Head of caudate nucleus (tissue), 42 donors: Measurements from ENCODE around the gene NRIP3.

Experiments used
- DNase-seq, 42 donors: peaks; one replicate each; pipeline versions ENCODE4 v3.0.0 to v3.0.0-alpha.2; 2020 to 2021; ENCODE audit warnings: mixed read lengths in 7 of 42
- intact Hi-C: fragments of 100-400 bp; cut with DNase I; formaldehyde crosslinking; loops from one replicate; pipeline ENCODE4 v1.15.0; 2022

NRIP3 gene

DNA sequence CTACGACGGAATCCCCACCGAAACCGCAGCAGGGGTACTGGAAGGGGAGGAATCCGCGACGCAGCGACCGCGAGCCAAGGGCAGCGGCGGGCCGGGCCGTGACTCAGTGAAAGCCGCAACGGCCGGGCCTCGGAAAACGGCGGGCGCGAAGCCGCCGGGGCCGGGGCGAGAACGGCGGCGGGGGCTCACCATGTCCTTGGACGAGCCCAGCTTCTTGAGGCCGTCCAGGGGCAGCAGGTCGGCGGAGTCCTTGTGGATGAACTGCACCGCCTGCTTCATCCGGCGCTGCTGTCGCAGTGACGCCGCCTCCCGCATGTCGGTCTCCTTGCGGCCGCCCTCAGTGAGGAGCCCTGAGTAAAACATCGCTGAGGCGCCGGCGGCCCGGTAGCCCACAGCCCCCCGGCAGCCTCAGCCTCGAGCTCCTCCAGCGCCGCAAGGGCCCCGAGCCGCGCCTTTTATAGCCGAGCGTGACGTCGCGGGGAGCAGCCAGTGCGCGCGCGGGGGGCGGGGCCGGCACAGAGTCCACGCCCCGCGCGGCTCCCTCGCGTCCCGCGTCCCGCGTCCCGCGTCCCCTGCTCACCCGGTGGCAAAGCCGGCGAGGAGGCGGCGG is at the start of gene NRIP3:
Gene NRIP3, minus strand, starts transcription at position 429 of the 610 bp plus-strand sequence. Its CDS starts 66 bp downstream, at position 363.
- DNase-seq, result peak in 41 of 42 donors; percentile 53 to 89 (median 78)
- intact Hi-C loops, result no loop called here

DNA sequence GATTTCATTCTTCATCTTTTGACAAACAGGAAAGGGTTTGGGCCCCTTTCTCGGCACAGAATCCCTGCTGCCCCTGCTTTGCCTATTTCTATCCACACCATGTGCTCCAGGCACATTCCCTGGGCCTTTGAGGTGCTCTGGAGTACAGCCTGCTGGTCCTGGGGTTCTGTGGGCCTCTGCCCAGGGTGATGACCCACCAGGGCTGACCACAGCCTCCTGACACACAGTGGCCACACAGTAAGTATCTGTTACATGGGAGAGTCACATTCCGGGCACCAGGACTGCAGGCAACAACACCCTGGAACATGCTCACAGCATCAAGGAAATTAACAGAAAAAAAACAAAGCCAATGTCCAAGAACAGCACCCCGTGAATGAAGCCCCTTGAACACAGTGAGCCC is 48.5 kb upstream of the NRIP3 start:
- DNase-seq, result no peak
- intact Hi-C loops, result no loop called here

DNA sequence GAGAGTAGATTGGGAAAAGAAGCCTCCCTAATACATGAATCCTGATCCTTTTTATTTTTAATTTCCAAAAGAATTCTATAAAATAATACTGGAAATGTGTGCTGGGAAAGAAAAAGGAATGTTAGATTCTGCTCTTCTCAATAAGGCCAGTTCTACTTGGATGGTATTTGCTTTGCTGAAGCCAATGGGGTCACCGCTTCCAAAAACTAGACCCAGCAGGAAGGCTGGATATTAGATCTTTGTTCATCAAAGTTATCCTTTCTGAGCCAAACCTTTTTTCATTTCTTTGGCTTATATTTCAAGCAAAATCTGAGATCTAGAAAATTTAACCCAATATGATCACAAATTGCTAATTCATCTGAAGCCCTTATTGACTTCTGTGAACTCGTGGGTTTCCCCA is 46.2 kb upstream of the NRIP3 start:
- intact Hi-C loops, result no loop called here
- no peak for DNase-seq

DNA sequence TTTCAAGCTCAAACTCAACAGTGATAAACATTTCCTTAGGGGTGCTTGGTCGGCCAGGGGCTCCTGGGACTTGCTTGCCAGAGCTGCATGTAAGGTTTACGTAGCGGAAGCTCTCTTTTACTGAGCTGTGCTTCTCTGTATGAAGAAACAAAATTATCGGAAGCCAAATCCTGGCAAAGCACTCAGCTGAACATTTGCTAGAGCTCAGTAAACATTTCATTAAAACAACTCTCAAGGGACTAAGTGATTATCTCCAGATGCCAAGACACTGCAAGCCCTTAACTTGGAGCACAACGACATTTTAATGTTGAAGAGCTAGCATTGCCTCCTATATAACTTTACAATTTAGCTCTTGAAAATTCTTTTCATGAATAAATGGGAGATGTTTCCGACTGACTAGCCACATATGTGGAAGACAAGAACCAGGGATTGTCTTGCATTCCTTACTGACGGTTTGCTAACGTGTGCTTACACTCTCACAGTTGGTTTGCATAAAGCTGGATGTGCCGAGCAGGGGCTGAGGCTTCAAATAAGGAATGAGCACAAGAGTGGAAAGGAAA is 44.2 kb upstream of the NRIP3 start:
- intact Hi-C loops, result no loop called here
- DNase-seq, result no peak

DNA sequence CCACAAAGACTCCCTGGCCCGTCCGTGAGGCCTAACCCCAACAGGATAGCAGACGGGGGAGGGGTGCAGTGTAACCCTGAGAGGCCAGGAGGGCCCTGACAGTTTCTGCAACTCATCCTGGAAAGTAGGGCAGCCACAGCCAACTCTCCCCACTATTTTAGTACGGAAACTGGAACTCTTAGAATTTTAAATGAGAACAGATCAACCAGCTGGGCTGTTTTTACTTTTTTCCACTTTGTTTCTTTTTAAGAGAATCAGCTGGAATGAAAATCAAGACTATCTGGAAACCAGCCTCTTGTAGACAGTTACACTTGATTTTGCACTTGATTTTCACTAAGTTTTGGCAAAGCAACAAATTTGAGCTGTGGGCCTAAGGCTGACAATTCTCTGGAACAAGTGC is 42.7 kb upstream of the NRIP3 start:
- no peak for DNase-seq
- intact Hi-C loops, result no loop called here

DNA sequence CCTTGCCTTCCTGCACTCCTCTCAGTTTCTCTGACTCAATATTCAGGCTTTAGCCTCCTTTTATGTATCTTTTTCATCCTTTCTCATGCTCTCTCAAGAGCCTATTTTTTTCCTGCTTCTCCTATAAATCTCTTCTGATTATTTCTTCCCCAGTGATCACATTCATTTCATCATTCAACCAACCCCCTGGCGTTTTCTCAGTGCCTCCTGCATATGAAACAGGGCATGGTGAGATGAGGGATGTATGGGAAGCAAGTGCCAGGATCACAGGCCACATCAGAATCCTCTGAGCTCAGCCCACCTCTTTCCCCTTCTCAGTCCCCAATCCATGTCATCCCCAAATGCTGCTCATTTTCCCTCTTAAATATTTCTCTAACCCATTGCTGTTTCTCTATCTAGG is 38.7 kb upstream of the NRIP3 start:
- no peak for DNase-seq
- intact Hi-C loops, result no loop called here

DNA sequence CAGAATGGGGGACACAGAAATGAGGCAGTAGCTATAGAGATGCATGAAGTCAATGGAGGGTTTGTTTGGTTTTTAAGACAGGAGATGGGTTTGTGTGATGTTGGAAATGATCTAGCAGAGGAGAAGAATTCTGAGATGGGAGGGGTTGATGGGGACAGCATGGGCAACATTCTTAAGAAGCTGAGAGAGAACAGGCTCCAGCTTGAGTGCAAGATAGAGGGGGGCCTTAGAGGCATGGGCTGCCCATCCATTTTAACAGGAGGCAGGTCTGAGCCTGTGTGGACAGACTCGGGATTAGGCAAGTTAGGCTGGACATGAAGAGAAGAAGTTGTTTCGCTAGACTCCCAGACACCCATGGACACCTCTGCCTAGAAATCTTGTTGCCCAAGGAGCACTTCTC is 37.9 kb upstream of the NRIP3 start:
- intact Hi-C loops, result no loop called here

DNA sequence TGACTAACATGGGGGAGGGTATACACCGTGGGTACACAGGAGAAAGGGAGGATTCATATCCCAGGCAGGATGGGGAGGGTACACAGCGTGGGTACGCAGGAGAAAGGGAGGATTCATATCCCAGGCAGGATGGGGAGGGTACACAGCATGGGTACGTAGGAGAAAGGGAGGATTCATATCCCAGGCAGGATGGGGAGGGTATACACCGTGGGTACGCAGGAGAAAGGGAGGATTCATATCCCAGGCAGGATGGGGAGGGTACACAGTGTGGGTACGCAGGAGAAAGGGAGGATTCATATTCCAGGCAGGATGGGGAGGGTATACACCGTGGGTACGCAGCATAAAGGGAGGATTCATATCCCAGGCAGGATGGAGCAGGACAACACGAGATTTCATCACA is 36.6 kb upstream of the NRIP3 start:
- intact Hi-C loops, result no loop called here
- DNase-seq, result no peak

More for the DNA sequence above, 37.9 kb upstream of the NRIP3 start:
- no peak for DNase-seq

DNA sequence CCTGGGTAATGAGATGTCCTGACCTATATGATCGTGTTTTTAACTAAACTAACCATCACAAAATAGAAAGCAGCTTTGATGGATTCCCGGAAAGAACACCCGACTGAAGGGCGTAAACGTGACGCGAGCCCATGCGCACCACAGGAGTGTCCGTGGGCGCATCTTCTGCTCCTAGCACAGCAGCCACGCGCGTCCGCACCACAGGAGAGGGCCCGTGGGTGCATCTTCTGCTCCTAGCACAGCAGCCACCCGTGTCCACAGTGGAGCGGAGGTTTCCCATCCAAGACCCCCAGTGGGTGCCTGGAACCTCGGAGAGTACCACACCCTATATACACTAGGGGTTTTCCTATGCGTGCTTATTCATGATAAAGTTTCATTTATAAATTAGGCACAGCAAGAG is 36.1 kb upstream of the NRIP3 start:
- no peak for DNase-seq
- intact Hi-C loops, result no loop called here

DNA sequence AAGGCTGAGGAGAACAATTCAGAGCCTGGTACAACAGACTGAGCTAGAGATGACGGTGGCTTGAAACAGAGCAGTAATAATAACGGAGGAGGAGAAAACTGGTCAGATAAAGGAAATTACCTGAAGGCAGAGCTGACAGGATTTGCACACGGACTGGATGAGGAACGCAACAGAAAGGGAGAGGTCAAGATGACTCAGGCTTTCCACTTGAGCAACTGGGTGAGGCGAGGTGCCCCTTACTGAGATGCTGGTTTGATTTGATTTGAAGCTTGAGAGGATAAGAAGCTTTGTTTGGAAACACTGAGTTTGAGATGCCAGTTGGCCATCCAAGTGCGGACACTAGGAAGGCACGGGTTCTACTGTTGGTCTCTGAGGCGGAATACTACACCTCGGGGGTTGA is 35.4 kb upstream of the NRIP3 start:
- intact Hi-C loops, result no loop called here
- no peak for DNase-seq

DNA sequence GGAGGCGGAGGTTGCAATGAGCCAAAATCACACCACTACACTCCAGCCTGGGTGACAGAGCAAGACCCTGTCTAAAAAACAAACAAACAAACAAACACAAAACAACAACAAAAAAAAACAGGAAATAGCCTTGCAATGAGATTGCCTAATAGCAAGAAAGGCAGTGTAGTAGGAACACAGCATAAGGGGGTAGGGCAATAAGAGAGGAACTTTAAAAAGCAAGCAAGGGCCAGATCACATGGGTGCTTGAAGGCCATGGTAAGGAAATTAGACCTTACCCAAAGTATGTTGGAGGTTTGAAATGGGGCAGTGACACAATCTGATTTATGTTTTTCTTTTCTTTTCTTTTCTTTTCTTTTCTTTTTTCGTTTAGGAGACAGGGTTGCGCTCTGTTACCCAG is 34.7 kb upstream of the NRIP3 start:
- intact Hi-C loops, result no loop called here

DNA sequence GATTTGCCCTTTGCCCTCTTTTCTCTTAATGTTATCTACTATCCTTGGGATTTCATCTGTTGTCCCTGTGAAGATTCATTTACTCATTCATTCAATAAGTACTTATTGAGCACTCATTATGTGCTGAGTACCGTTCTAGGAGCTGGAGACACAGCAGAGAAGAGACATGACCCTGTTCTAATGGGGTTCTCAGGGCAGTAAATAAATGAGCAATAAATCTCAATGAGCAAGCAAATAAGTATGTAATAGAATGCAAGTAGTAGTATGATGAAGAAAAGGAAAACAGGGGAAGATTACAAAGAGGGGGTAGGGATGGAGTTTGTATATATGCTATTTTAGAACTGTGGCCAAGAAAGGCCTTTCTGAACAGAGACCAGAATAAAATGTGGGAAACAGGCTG is 34.2 kb upstream of the NRIP3 start:
- DNase-seq, result no peak
- intact Hi-C loops, result no loop called here

More for the DNA sequence above, 34.7 kb upstream of the NRIP3 start:
- no peak for DNase-seq

DNA sequence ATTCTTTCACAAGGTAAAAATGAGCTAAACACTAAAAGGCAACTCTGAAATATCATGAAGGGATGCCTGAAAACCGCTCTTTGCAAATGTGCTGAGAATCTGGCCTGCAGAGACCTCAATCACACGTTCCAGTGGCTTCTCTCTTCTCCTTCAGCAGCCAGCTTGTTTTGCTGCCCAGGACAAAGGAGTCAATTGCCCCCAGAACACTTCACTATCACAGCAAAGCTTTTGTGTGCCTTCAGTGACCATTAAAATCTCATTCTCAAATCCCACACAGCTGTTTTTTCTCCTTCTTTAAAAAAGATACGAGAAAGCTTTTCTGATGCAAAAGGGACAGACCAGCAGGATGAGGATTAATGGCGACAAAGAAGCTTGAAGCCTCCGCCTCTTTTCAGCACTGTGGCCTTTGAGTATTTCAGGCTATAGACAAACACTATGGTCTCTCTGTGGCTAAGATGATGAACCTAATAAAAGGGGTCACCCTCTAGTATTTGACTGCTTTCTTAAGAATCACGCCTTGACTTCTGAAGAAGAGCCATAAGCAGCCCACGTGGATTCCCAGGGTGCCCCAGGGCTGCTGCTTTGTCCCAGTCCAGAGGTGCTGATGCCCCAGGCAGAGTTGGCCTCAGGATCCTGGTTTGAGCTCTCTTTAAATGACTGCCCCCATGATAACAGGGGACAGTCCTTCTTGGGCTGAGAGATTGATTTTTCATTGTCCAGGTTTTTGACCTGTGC is 33.4 kb upstream of the NRIP3 start:
- DNase-seq, result no peak
- intact Hi-C loops, result no loop called here

DNA sequence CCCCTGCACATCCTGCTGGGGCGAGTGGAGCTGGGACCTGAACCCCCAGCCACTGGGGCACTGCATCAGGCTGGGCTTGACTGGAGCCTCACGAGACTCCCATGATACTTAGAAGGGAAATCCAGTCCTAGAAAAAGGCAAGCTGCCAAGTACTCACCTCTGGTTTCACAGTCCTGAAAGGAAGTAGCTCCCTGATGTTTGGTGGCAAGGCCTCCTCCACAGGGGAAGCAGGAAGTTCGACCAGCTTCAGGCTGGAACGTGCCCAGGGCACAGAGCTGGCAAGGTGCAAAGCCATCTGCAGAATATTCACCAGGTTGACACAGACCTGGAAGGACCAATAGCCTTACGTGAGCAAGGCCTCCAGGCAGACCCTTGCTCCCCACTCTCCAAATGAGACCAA is 26.8 kb upstream of the NRIP3 start:
- DNase-seq, result peak in 1 of 42 donors; percentile 25
- intact Hi-C loops, result no loop called here

DNA sequence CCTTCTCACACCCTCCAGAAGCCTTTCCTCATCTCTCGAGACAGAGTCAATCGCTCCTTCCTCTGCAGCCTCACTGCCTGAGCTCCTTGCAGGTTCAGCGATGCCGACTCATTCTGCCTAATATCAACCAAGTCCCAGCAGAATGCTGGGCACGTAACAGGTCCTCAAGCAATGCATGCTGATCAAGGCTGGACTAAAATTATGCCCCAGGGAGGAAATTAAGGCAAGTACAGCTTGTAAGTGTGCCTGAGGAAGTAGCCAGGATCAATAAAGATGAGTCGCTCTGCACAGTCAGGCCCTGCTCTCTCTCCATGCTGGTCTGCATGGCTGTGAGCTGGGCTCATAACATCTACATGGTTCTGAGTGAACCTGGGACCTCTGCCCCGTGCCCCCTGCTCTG is 25.6 kb upstream of the NRIP3 start:
- peak in 1 of 42 donors; percentile 39 for DNase-seq
- intact Hi-C loops, result no loop called here

DNA sequence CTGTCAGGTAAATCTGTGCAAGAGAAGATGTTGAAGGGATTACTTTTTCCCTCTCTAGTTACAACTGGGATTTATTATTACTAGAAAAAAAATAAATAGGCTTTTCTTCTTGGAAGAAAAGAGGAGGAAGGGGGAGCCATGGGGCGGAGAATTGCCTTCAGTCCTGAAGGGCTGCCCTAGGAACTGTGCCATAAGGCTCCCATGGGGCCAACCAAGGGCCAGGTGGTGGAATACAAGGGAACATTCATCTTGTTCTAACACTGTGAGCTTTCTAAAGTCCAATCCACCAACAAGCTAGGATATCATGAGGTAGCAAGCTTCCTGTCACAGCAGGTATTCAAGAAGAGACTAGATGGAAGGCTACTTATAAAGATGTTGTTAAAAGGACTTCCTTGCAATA is 24.8 kb upstream of the NRIP3 start:
- DNase-seq, result peak in 1 of 42 donors; percentile 37
- intact Hi-C loops, result no loop called here

DNA sequence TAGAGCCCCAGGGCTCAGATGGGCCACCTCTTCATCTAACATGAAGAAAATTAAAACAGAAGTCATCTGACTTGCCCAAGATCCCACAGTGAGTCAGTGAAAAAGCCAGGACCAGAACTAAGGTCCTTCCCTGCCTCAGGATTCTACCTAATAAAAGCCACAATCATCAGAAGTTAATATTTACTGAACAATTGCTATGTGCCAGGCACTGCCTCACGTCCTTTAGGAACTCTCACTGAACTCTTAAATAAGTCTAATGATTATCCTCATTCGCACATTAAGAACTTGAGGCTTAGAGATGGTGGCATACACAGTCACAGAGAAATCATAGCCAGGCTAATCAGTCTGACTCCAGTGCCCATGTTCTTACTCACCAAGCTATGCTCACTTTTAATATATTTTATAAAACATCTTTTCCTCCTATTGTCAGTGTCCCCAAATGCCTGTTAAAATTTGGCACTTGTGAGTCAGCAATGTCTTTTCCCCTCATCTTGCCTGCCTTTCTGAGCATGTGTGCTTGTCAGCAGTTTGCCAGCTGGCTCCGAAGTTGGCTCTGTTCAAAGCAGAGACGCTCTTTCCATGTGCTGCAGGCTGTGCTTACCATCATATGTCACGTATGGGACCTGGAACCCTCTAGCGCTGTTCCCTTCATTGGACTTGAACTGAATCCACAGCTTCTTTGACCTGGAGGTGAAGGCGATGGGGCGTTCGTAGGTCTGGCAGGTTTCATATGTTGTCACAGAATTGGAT is 21.5 kb upstream of the NRIP3 start:
- intact Hi-C loops, result no loop called here
- DNase-seq, result peak in 15 of 42 donors; percentile 14 to 60 (median 37)

DNA sequence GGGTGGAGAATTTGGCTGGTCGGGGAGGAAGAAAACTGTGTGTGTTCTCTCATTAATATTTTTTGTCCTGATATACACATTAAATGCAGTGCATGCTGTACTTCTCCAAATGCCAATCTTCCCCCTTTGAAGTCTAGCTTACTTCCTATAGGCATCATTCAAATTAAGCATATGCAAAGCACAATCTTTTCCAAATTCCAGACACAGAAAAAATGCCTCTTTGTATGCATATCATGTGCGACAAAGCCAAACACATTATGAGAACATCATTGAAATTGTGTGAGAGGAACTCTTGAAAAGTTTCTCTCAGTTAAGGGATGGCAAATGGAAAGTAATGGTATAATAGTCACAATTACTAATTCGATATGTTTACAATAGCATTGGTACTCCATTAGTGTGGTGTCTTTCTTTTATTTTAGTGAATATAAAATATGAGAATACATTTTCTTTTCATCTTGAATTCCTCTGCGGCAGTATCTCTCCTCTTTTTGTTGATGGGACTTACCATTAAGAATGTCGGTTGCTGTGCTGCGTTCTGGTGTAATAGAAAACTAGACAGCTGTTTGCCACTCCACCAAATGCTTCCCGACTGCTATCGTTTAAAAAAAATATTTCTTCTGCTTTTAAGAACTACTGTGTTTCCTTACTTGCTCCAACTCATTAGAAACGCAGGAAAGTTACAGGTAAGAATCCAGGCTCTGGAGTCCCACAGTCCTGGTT is 19.3 kb upstream of the NRIP3 start:
- intact Hi-C loops, result no loop called here
- no peak for DNase-seq

DNA sequence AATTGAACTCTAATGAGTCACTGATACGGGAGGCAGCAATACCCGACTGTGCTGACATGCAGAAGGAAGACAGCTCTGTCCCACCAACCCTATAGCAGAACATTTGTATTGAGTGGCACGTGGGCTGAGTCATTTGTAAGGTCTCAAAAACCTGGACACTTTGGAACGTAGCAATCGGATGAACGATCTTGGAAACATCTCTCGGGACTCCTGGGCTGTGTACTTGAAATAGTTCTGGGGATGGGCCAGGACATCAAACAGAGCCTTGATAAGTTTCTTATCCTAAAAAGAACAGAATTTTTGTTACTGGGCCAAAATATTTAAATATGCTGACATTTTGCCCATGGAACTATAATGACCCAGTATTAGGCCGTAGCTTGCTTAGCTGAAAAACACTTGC is 17.1 kb upstream of the NRIP3 start:
- DNase-seq, result no peak
- intact Hi-C loops, result no loop called here
